Activated CD4-positive, alpha-beta T cell treated with anti-CD3 and anti-CD28 coated beads, Interleukin-2, amount 10 ng/mL, durations not matched to agents 24 days and 14 days (primary cell): ENCODE measurements around the gene PNPLA2. TPM values are rescaled to one million over a fixed set of nuclear protein-coding genes. Genes with fewer than 3 reads are reported as not detected.

Experiments used
- DNase-seq: peaks from one replicate; pipeline ENCODE4 v3.0.0; 2022
- H3K27ac Mint-ChIP-seq: one replicate; pipeline ENCODE4 v1.8.0; 2022; ENCODE audit warnings: mild to moderate bottlenecking, mixed read lengths
- H3K27me3 Mint-ChIP-seq: one replicate; pipeline ENCODE4 v1.8.0; 2022; ENCODE audit warnings: mixed read lengths
- H3K36me3 Mint-ChIP-seq: one replicate; pipeline ENCODE4 v1.8.0; 2022; ENCODE audit warnings: low read depth, mild to moderate bottlenecking, mixed read lengths
- H3K4me1 Mint-ChIP-seq: one replicate; pipeline ENCODE4 v1.8.0; 2021; ENCODE audit warnings: mixed read lengths
- H3K4me3 Mint-ChIP-seq: one replicate; pipeline ENCODE4 v1.8.0; 2022; ENCODE audit warnings: mild to moderate bottlenecking, moderate library complexity, mixed read lengths
- H3K9me3 Mint-ChIP-seq: one replicate; pipeline ENCODE4 v1.8.0; 2021; ENCODE audit warnings: mixed read lengths
- intact Hi-C: fragments of 100-400 bp; cut with micrococcal nuclease; formaldehyde crosslinking; loops from one replicate; pipeline ENCODE4 v1.15.1; 2023
- total RNA-seq: library from RNA; stranded (reverse); gene quantifications from 2 replicates; pipeline ENCODE4 v1.2.3, GENCODE V29; 2022

PNPLA2 gene
- total RNA-seq, 1 donor from 2014 or later = 56.4 TPM

- no peak for DNase-seq
- Mint-ChIP-seq H3K27ac (peak overlapping the region; percentile 98), H3K9me3 (no peaks in the 10 kb centered on the region), H3K27me3 (no peaks in the 10 kb centered on the region), H3K4me1 (peaks cover 25% of the 10 kb centered on the region), H3K4me3 (peak overlapping the region; percentile 94), H3K36me3 (peaks cover 35% of the 10 kb centered on the region)
- intact Hi-C loops = loop anchor here (2.0 kb wide), 1 partner anchor 17 kb away; the partner anchor contains the start of gene CRACR2B
Observed at GRCh38 chr11:810040-810567, 8.6 kb upstream of the PNPLA2 start.

- peak overlapping the region; percentile 87 for H3K27ac Mint-ChIP-seq
- H3K27me3 Mint-ChIP-seq = no peaks in the 10 kb centered on the region
- peaks cover 26% of the 10 kb centered on the region for H3K4me1 Mint-ChIP-seq
- H3K36me3 Mint-ChIP-seq = peaks cover 37% of the 10 kb centered on the region
- no peaks in the 10 kb centered on the region for H3K9me3 Mint-ChIP-seq
- DNase-seq = no peak
- peak overlapping the region; percentile 94 for H3K4me3 Mint-ChIP-seq
- intact Hi-C loops = loop anchor here (2.0 kb wide), 1 partner anchor 15 kb away; the partner anchor contains the start of gene CRACR2B
Observed at GRCh38 chr11:811446-812245, 7.1 kb upstream of the PNPLA2 start.

- H3K9me3 Mint-ChIP-seq = no peaks in the 10 kb centered on the region
- peaks cover 26% of the 10 kb centered on the region for H3K4me1 Mint-ChIP-seq
- no peak for DNase-seq
- peaks cover 37% of the 10 kb centered on the region for H3K36me3 Mint-ChIP-seq
- H3K27me3 Mint-ChIP-seq = no peaks in the 10 kb centered on the region
- H3K4me3 Mint-ChIP-seq = peak overlapping the region; percentile 94
- peak overlapping the region; percentile 87 for H3K27ac Mint-ChIP-seq
- intact Hi-C loops = no loop called here
Observed at GRCh38 chr11:812390-812789, 6.3 kb upstream of the PNPLA2 start.

- peaks cover 38% of the 10 kb centered on the region for H3K36me3 Mint-ChIP-seq
- H3K4me1 Mint-ChIP-seq = peaks cover 22% of the 10 kb centered on the region
- no peak for DNase-seq
- intact Hi-C loops = no loop called here
- H3K27ac Mint-ChIP-seq = peak overlapping the region; percentile 56
- no peaks in the 10 kb centered on the region for H3K9me3 Mint-ChIP-seq
- H3K4me3 Mint-ChIP-seq = no peak overlapping the region
- H3K27me3 Mint-ChIP-seq = no peaks in the 10 kb centered on the region
Observed at GRCh38 chr11:813072-813455, 5.7 kb upstream of the PNPLA2 start.

- Mint-ChIP-seq H3K27ac (no peak overlapping the region), H3K4me1 (peaks cover 23% of the 10 kb centered on the region)
- intact Hi-C loops = no loop called here
Observed at GRCh38 chr11:813456-814096, 5.1 kb upstream of the PNPLA2 start.

GRCh38 chr11:815675-816432, 2.9 kb upstream of the PNPLA2 start:
- peaks cover 28% of the 10 kb centered on the region for H3K36me3 Mint-ChIP-seq
- no peak for DNase-seq
- no peak overlapping the region for H3K4me3 Mint-ChIP-seq
- no peaks in the 10 kb centered on the region for H3K27me3 Mint-ChIP-seq
- H3K4me1 Mint-ChIP-seq = peaks cover 22% of the 10 kb centered on the region
- no peaks in the 10 kb centered on the region for H3K9me3 Mint-ChIP-seq
- H3K27ac Mint-ChIP-seq = no peak overlapping the region
- intact Hi-C loops = no loop called here

More at GRCh38 chr11:813456-814096, 5.1 kb upstream of the PNPLA2 start:
- Mint-ChIP-seq H3K9me3 (no peaks in the 10 kb centered on the region), H3K4me3 (no peak overlapping the region), H3K36me3 (peaks cover 38% of the 10 kb centered on the region), H3K27me3 (no peaks in the 10 kb centered on the region)
- no peak for DNase-seq

GRCh38 chr11:816433-816779, 2.3 kb upstream of the PNPLA2 start:
- Mint-ChIP-seq H3K27ac (peak overlapping the region; percentile 20), H3K27me3 (no peaks in the 10 kb centered on the region), H3K36me3 (peaks cover 22% of the 10 kb centered on the region), H3K4me3 (no peak overlapping the region), H3K4me1 (peaks cover 19% of the 10 kb centered on the region), H3K9me3 (no peaks in the 10 kb centered on the region)
- intact Hi-C loops = no loop called here
- DNase-seq = no peak

- H3K36me3 Mint-ChIP-seq = peaks cover 8% of the 10 kb centered on the region
- peak overlapping the region; percentile 85 for H3K4me3 Mint-ChIP-seq
- peak overlapping the region; percentile 84 for H3K27ac Mint-ChIP-seq
- H3K4me1 Mint-ChIP-seq = peaks cover 7% of the 10 kb centered on the region
- H3K9me3 Mint-ChIP-seq = no peaks in the 10 kb centered on the region
- intact Hi-C loops = loop anchor here (1.0 kb wide), 1 partner anchor 10 kb away; the partner anchor contains the start of gene RPLP2
- no peaks in the 10 kb centered on the region for H3K27me3 Mint-ChIP-seq
- DNase-seq = peak; percentile 97
Observed at GRCh38 chr11:819129-819931, 616 bp downstream of the PNPLA2 start.

- peak; percentile 98 for DNase-seq
- intact Hi-C loops = loop anchor here (1.0 kb wide), 1 partner anchor 11 kb away; the partner anchor contains the start of gene RPLP2
- peak overlapping the region; percentile 84 for H3K27ac Mint-ChIP-seq
- no peaks in the 10 kb centered on the region for H3K9me3 Mint-ChIP-seq
- peak overlapping the region; percentile 85 for H3K4me3 Mint-ChIP-seq
- H3K27me3 Mint-ChIP-seq = no peaks in the 10 kb centered on the region
- peaks cover 7% of the 10 kb centered on the region for H3K4me1 Mint-ChIP-seq
- H3K36me3 Mint-ChIP-seq = peaks cover 13% of the 10 kb centered on the region
Observed at GRCh38 chr11:819943-820649, 1.4 kb downstream of the PNPLA2 start.

GRCh38 chr11:820655-821511, 2.2 kb downstream of the PNPLA2 start:
- intact Hi-C loops = no loop called here
- DNase-seq = no peak
- Mint-ChIP-seq H3K4me1 (peaks cover 7% of the 10 kb centered on the region), H3K27me3 (no peaks in the 10 kb centered on the region), H3K9me3 (no peaks in the 10 kb centered on the region), H3K36me3 (peaks cover 13% of the 10 kb centered on the region), H3K4me3 (peak overlapping the region; percentile 85), H3K27ac (no peak overlapping the region)

GRCh38 chr11:821512-822371, 3.0 kb downstream of the PNPLA2 start:
- intact Hi-C loops = no loop called here

More at GRCh38 chr11:821512-822371, 3.0 kb downstream of the PNPLA2 start:
- Mint-ChIP-seq H3K27me3 (peaks cover 1% of the 10 kb centered on the region), H3K4me1 (peaks cover 9% of the 10 kb centered on the region), H3K4me3 (peak overlapping the region; percentile 35), H3K36me3 (peaks cover 13% of the 10 kb centered on the region), H3K9me3 (no peaks in the 10 kb centered on the region), H3K27ac (no peak overlapping the region)
- no peak for DNase-seq
